K562 (cell line): ENCODE measurements around the gene XKR3.

Experiments
- EGR1 ChIP-seq: fragments of 450-650 bp; conservative IDR thresholded peaks from 2 replicates; pipeline ENCODE4 v1.6.1; 2017; ENCODE audit warnings: mild to moderate bottlenecking
- KHSRP ChIP-seq: fragments of 450-650 bp; IDR thresholded peaks from 2 replicates; pipeline ENCODE4 v1.6.1; 2017
- TCF7L2 ChIP-seq: fragments of 150-350 bp; IDR thresholded peaks from 2 replicates; pipeline ENCODE4 v1.6.1; 2016; ENCODE audit warnings: low read depth, mild to moderate bottlenecking, low read length, moderate library complexity
- TF ChIP-seq, protein P1 (sequence below), 3 experiments: IDR thresholded peaks in 2 of 3; conservative IDR thresholded peaks in 1 of 3; 2 replicates each; pipeline ENCODE4 v1.5.1; 2011 to 2012; ENCODE audit warnings: low read length in 3 of 3, mild to moderate bottlenecking in 3 of 3, control low read depth in 2 of 3, improper control_type of control experiment in 1 of 3, inconsistent platforms in 1 of 3, low read depth in 1 of 3, mixed read lengths in 1 of 3, moderate library complexity in 1 of 3; ENCODE audit not compliant: insufficient read depth in 2 of 3

DNA sequence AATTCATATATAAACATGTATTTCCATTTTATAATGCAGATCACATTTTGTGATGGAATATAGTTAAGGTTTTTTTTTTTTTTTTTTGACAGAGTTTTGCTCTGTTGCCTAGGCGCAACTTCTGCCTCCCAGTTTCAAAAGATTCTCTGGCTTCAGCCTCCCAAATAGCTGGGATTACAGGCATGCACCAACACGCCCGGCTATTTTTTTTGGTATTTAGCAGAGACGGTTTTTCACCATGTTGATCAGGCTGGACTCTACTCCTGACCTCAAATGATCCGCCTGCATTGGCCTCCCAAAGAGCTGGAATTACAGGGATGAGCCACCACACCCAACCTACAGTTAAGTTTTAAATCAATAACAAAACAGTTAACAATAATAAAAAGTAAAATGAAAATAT, 18.8 kb downstream of the XKR3 start:
- TF ChIP-seq TCF7L2 (no peak), KHSRP (no peak), EGR1 (no peak)
- TF ChIP-seq, protein P1, sequence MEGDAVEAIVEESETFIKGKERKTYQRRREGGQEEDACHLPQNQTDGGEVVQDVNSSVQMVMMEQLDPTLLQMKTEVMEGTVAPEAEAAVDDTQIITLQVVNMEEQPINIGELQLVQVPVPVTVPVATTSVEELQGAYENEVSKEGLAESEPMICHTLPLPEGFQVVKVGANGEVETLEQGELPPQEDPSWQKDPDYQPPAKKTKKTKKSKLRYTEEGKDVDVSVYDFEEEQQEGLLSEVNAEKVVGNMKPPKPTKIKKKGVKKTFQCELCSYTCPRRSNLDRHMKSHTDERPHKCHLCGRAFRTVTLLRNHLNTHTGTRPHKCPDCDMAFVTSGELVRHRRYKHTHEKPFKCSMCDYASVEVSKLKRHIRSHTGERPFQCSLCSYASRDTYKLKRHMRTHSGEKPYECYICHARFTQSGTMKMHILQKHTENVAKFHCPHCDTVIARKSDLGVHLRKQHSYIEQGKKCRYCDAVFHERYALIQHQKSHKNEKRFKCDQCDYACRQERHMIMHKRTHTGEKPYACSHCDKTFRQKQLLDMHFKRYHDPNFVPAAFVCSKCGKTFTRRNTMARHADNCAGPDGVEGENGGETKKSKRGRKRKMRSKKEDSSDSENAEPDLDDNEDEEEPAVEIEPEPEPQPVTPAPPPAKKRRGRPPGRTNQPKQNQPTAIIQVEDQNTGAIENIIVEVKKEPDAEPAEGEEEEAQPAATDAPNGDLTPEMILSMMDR (IDR thresholded peaks at IDR 0.05 in 2 of 3, conservative IDR thresholded peaks at IDR 0.05 in 1 of 3; ENCODE audit: insufficient read depth in 2 of 3, low read depth in 1 of 3, low read length in 3 of 3): no peak
